ENCODE results near the gene PCGF1.

PCGF1 gene

DNA sequence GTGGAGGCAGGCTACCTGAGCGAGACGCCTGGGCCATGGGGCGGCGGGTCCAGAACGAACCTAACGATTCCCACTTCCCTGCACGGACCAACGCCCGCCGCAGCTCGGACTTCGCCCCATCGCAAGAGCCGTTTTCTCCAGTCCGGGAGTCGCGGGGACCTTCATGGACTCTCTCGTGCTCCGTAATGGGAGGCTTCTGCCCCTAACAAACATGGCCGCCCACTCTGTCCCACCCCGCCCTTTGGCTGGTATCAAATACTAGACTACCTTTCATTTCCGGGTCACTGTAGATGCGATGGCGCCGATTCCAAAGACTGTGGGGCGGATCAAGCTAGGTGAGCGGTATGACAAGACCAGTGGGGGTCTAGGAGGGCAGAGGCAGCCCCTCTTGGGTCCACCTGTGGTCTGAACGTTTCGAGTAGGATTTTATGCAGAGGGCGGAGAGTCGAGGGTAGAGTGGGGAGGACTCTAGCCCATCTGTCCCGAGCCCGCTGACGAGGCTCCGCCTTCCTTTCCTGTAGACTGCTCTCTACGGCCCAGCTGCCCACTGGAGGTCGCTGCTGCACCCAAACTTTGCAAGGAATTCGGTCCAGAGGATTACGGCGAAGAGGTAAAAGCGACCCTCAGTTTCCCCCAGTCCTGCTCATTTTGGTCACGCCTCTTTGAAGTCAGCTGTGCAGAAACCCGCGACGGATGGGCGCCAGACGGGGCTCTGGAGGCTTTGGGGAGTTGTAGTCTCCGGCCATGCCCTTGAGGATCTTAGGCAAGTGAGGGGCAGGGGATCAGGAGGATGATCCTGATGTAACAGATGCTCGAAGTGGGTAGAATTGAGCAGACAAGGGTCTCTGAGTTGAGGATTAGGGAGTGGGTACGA is 24.5 kb downstream of the PCGF1 start, which contains the start of the genes CCDC142 and TTC31:
CCDC142 (minus strand) TSS at position 198 of the 874 bp plus-strand sequence; CDS start at position 37, 161 bp downstream.
TTC31 (plus strand) TSS at position 281 of the 874 bp plus-strand sequence; CDS start at position 296, 15 bp downstream.
- TF ChIP-seq OSR1 (CRISPR knock-in tag; IDR thresholded peaks at IDR 0.05) (no peak), ESRRG (CRISPR knock-in tag; IDR thresholded peaks at IDR 0.05) (no peak), RARB (CRISPR knock-in tag; IDR thresholded peaks at IDR 0.05) (no peak), ZNF8 (CRISPR knock-in tag; IDR thresholded peaks at IDR 0.05) (no peak), ZNF565 (CRISPR knock-in tag; conservative IDR thresholded peaks at IDR 0.05; ENCODE audit: low read depth) (no peak), ISL1 (CRISPR knock-in tag; IDR thresholded peaks at IDR 0.05) (no peak), TOX (CRISPR knock-in tag; IDR thresholded peaks at IDR 0.05; ENCODE audit: borderline replicate concordance) (no peak), PPARA (CRISPR knock-in tag; IDR thresholded peaks at IDR 0.05; ENCODE audit: borderline replicate concordance) (no peak), GLIS3 (CRISPR knock-in tag; IDR thresholded peaks at IDR 0.05) (no peak), ZNF70 (CRISPR knock-in tag; IDR thresholded peaks at IDR 0.05) (peak; percentile 83; the same call in 1 of the 2 replicates), ZFP30 (CRISPR knock-in tag; IDR thresholded peaks at IDR 0.05) (no peak), TCF4 (CRISPR knock-in tag; IDR thresholded peaks at IDR 0.05; ENCODE audit: borderline replicate concordance) (no peak), SNAI2 (CRISPR knock-in tag; IDR thresholded peaks at IDR 0.05) (no peak), BACH2 (CRISPR knock-in tag; IDR thresholded peaks at IDR 0.05; ENCODE audit: borderline replicate concordance) (no peak), ZC3H10 (CRISPR knock-in tag; IDR thresholded peaks at IDR 0.05) (no peak), ZFP3 (CRISPR knock-in tag; IDR thresholded peaks at IDR 0.05) (0 out of 2 replicates have a peak, but pooled peaks have one; percentile 9), ARNTL (CRISPR knock-in tag; IDR thresholded peaks at IDR 0.05; ENCODE audit: borderline replicate concordance, low read depth) (no peak)
- TF ChIP-seq, protein P1, sequence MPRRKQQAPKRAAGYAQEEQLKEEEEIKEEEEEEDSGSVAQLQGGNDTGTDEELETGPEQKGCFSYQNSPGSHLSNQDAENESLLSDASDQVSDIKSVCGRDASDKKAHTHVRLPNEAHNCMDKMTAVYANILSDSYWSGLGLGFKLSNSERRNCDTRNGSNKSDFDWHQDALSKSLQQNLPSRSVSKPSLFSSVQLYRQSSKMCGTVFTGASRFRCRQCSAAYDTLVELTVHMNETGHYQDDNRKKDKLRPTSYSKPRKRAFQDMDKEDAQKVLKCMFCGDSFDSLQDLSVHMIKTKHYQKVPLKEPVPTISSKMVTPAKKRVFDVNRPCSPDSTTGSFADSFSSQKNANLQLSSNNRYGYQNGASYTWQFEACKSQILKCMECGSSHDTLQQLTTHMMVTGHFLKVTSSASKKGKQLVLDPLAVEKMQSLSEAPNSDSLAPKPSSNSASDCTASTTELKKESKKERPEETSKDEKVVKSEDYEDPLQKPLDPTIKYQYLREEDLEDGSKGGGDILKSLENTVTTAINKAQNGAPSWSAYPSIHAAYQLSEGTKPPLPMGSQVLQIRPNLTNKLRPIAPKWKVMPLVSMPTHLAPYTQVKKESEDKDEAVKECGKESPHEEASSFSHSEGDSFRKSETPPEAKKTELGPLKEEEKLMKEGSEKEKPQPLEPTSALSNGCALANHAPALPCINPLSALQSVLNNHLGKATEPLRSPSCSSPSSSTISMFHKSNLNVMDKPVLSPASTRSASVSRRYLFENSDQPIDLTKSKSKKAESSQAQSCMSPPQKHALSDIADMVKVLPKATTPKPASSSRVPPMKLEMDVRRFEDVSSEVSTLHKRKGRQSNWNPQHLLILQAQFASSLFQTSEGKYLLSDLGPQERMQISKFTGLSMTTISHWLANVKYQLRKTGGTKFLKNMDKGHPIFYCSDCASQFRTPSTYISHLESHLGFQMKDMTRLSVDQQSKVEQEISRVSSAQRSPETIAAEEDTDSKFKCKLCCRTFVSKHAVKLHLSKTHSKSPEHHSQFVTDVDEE (CRISPR knock-in tag; IDR thresholded peaks at IDR 0.05) = 0 out of 2 replicates have a peak, but pooled peaks have one; percentile 29
- TF ChIP-seq, protein P2, sequence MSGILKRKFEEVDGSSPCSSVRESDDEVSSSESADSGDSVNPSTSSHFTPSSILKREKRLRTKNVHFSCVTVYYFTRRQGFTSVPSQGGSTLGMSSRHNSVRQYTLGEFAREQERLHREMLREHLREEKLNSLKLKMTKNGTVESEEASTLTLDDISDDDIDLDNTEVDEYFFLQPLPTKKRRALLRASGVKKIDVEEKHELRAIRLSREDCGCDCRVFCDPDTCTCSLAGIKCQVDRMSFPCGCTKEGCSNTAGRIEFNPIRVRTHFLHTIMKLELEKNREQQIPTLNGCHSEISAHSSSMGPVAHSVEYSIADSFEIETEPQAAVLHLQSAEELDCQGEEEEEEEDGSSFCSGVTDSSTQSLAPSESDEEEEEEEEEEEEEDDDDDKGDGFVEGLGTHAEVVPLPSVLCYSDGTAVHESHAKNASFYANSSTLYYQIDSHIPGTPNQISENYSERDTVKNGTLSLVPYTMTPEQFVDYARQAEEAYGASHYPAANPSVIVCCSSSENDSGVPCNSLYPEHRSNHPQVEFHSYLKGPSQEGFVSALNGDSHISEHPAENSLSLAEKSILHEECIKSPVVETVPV (CRISPR knock-in tag; IDR thresholded peaks at IDR 0.05) = no peak
- TF ChIP-seq, protein P3, sequence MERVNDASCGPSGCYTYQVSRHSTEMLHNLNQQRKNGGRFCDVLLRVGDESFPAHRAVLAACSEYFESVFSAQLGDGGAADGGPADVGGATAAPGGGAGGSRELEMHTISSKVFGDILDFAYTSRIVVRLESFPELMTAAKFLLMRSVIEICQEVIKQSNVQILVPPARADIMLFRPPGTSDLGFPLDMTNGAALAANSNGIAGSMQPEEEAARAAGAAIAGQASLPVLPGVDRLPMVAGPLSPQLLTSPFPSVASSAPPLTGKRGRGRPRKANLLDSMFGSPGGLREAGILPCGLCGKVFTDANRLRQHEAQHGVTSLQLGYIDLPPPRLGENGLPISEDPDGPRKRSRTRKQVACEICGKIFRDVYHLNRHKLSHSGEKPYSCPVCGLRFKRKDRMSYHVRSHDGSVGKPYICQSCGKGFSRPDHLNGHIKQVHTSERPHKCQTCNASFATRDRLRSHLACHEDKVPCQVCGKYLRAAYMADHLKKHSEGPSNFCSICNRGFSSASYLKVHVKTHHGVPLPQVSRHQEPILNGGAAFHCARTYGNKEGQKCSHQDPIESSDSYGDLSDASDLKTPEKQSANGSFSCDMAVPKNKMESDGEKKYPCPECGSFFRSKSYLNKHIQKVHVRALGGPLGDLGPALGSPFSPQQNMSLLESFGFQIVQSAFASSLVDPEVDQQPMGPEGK (CRISPR knock-in tag; IDR thresholded peaks at IDR 0.05; ENCODE audit: borderline replicate concordance) = no peak
- peak; percentile 93 for ATAC-seq

DNA sequence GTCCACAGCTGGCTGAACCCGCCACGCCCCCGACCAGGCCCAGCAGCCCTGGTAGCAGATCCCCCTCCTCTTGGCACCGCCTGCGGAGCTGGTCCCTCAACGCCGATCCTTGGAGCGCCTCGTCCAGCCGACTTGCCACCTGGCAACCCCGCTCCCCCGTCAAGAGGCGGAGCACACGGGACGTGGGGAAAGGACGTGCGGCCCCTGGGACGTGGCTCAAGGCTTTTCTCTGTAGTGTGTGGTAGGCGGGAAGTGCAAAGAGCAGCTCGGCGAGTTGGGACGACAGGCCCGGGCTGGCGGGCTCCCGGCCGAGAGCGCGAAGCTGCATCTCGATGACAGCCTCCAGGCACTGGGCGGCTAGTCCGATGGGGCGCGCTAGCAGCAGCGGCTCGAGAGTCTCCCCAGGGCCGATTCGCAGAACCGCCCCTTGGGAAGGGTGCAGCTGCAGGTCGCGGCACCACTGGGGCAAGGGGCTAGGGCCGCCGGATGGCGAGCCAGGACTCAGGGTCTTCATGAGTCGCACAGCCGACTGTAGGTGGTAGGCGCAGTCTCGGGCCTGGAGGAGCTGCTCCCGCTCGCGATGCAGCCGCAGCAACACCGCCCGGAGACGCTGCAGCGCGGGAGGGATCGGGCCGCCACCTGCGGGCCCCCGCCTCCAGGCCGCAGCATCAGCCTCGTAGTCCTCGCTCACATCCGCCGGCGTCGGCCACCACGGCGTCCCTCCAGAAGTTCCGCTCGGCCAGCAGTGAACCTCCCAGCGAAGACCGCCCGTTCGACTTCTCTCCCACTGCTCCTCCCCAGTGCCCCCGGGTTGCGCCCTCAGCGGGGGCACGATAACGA is 25.3 kb downstream of the PCGF1 start:
- TF ChIP-seq SNAI2 (CRISPR knock-in tag; IDR thresholded peaks at IDR 0.05) (no peak), ISL1 (CRISPR knock-in tag; IDR thresholded peaks at IDR 0.05) (no peak), RARB (CRISPR knock-in tag; IDR thresholded peaks at IDR 0.05) (no peak), ZNF565 (CRISPR knock-in tag; conservative IDR thresholded peaks at IDR 0.05; ENCODE audit: low read depth) (no peak), ZFP3 (CRISPR knock-in tag; IDR thresholded peaks at IDR 0.05) (no peak), OSR1 (CRISPR knock-in tag; IDR thresholded peaks at IDR 0.05) (no peak), TCF4 (CRISPR knock-in tag; IDR thresholded peaks at IDR 0.05; ENCODE audit: borderline replicate concordance) (no peak), ZNF70 (CRISPR knock-in tag; IDR thresholded peaks at IDR 0.05) (no peak), ZFP30 (CRISPR knock-in tag; IDR thresholded peaks at IDR 0.05) (no peak), CSDC2 (CRISPR knock-in tag; IDR thresholded peaks at IDR 0.05) (no peak), BACH2 (CRISPR knock-in tag; IDR thresholded peaks at IDR 0.05; ENCODE audit: borderline replicate concordance) (no peak)
- TF ChIP-seq, protein P4, sequence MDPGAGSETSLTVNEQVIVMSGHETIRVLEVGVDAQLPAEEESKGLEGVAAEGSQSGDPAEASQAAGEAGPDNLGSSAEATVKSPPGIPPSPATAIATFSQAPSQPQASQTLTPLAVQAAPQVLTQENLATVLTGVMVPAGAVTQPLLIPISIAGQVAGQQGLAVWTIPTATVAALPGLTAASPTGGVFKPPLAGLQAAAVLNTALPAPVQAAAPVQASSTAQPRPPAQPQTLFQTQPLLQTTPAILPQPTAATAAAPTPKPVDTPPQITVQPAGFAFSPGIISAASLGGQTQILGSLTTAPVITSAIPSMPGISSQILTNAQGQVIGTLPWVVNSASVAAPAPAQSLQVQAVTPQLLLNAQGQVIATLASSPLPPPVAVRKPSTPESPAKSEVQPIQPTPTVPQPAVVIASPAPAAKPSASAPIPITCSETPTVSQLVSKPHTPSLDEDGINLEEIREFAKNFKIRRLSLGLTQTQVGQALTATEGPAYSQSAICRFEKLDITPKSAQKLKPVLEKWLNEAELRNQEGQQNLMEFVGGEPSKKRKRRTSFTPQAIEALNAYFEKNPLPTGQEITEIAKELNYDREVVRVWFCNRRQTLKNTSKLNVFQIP (CRISPR knock-in tag; IDR thresholded peaks at IDR 0.05; ENCODE audit: borderline replicate concordance, low read depth) = no peak
- TF ChIP-seq, protein P3 (CRISPR knock-in tag; IDR thresholded peaks at IDR 0.05; ENCODE audit: borderline replicate concordance) = no peak

More for the DNA sequence above, 25.3 kb downstream of the PCGF1 start:
- peak; percentile 67 for ATAC-seq

All from SK-N-SH treated with all-trans-retinoic acid at 6 μM for 48 hours (cell line).